B cell (primary cell): Measurements from ENCODE around the gene BTNL9. TPM values are rescaled to one million over a fixed set of nuclear protein-coding genes. Genes with fewer than 3 reads are reported as not detected.

Experiments used
- ATAC-seq: fragments of 200-7000 bp; cut with Tn5 transposase; one replicate; pipeline ENCODE4 v1.10.0; 2021; ENCODE audit warnings: low read depth, mild to moderate bottlenecking, moderate number of reproducible peaks, moderate library complexity
- CTCF ChIA-PET: fragments of 350-600 bp; sonication (Branson Sonifier 250); formaldehyde crosslinking; loops from one replicate; lab custom pipeline; 2021; ENCODE audit warnings: antibody characterized with exemption, inconsistent platforms; lab: Charles Lee
- POLR2A ChIA-PET: fragments of 350-600 bp; sonication (Branson Sonifier 250); formaldehyde crosslinking; loops from one replicate; lab custom pipeline; 2021; ENCODE audit warnings: antibody characterized with exemption; lab: Charles Lee
- DNase-seq: peaks from one replicate; pipeline ENCODE4 v3.0.0; 2013
- H2AFZ ChIP-seq: 2 replicates; pipeline ENCODE4 v1.6.1; 2012; ENCODE audit warnings: mild to moderate bottlenecking, low read depth, low read length; ENCODE audit not compliant: insufficient read depth, poor library complexity, severe bottlenecking
- H3K27ac ChIP-seq, 2 donors: 1 replicate in 1 of 2; 2 replicates in 1 of 2; pipeline ENCODE4 v1.5.1; 2012 to 2013; ENCODE audit warnings: low read length in 2 of 2, mild to moderate bottlenecking in 2 of 2, moderate library complexity in 1 of 2
- H3K27me3 ChIP-seq, 4 experiments: fragments of 200-600 bp in 1 of 4; sonication (generic) in 1 of 4; replicated peaks in 1 of 4; 1 replicate in 2 of 4; 2 replicates in 2 of 4; pipeline versions ENCODE4 v1.6.1 to v1.7.0; 2013 to 2016; ENCODE audit warnings: low read length in 3 of 4, mild to moderate bottlenecking in 2 of 4, mixed read lengths in 1 of 4, moderate library complexity in 1 of 4; ENCODE audit not compliant: insufficient read depth in 4 of 4, control insufficient read depth in 3 of 4; ENCODE audit errors: control extremely low read depth in 1 of 4
- H3K36me3 ChIP-seq, 2 experiments: replicated peaks in 1 of 2; 1 replicate in 1 of 2; 2 replicates in 1 of 2; pipeline versions ENCODE4 v1.6.1 to v1.7.1; 2013; ENCODE audit warnings: low read length in 1 of 2; ENCODE audit not compliant: insufficient read depth in 2 of 2, control insufficient read depth in 1 of 2; ENCODE audit errors: control extremely low read depth in 1 of 2, extremely low read depth in 1 of 2
- H3K4me1 ChIP-seq, 2 donors: fragments of 200-600 bp in 1 of 2; sonication (generic) in 1 of 2; 1 replicate in 1 of 2; 2 replicates in 1 of 2; pipeline versions ENCODE4 v1.5.1 to v1.6.1; 2013 to 2017; ENCODE audit warnings: low read length in 2 of 2; ENCODE audit not compliant: control insufficient read depth in 2 of 2, insufficient read depth in 2 of 2
- H3K4me2 ChIP-seq: replicated peaks from 2 replicates; pipeline ENCODE3; 2012; ENCODE audit warnings: mild to moderate bottlenecking, low read depth, low read length; ENCODE audit not compliant: poor library complexity, severe bottlenecking
- H3K4me3 ChIP-seq, 5 experiments: fragments of 200-600 bp in 1 of 5; sonication (generic) in 1 of 5; 1 replicate in 3 of 5; 2 replicates in 2 of 5; pipeline versions ENCODE4 v1.5.1 to v1.7.0; 2011 to 2016; ENCODE audit warnings: low read length in 4 of 5, mild to moderate bottlenecking in 4 of 5, low read depth in 2 of 5, control low read depth in 1 of 5, moderate library complexity in 1 of 5; ENCODE audit not compliant: insufficient read depth in 1 of 5; ENCODE audit errors: control extremely low read depth in 1 of 5, extremely low read depth in 1 of 5
- H3K79me2 ChIP-seq: fragments of 200-600 bp; sonication (generic); one replicate; pipeline ENCODE4 v1.6.0; 2016; ENCODE audit warnings: low read length; ENCODE audit not compliant: control insufficient read depth, insufficient read depth
- H3K9ac ChIP-seq: fragments of 200-600 bp; sonication (generic); 2 replicates; pipeline ENCODE4 v1.6.1; 2017; ENCODE audit warnings: mild to moderate bottlenecking, low read length, moderate library complexity
- H3K9me3 ChIP-seq, 3 donors: one replicate each; pipeline versions ENCODE4 v1.6.1 to v1.7.1; 2013; ENCODE audit warnings: low read length in 2 of 3; ENCODE audit not compliant: control insufficient read depth in 2 of 3, insufficient read depth in 1 of 3; ENCODE audit errors: control extremely low read depth in 1 of 3
- H4K20me1 ChIP-seq: 2 replicates; pipeline ENCODE4 v1.6.0; 2012; ENCODE audit warnings: mild to moderate bottlenecking, low read length; ENCODE audit not compliant: insufficient read depth, control insufficient read depth, poor library complexity, severe bottlenecking
- H3K27ac Mint-ChIP-seq: one replicate; pipeline ENCODE4 v1.8.0; 2021; ENCODE audit warnings: mixed read lengths
- H3K27me3 Mint-ChIP-seq: one replicate; pipeline ENCODE4 v1.8.0; 2021; ENCODE audit warnings: mixed read lengths
- H3K4me1 Mint-ChIP-seq: one replicate; pipeline ENCODE4 v1.8.0; 2021; ENCODE audit warnings: mixed read lengths
- H3K4me3 Mint-ChIP-seq: one replicate; pipeline ENCODE4 v1.8.0; 2021; ENCODE audit warnings: mixed read lengths
- H3K9me3 Mint-ChIP-seq: one replicate; pipeline ENCODE4 v1.8.0; 2022; ENCODE audit warnings: mixed read lengths; ENCODE audit not compliant: insufficient read depth
- EZH2 ChIP-seq: IDR thresholded peaks from 2 replicates; pipeline ENCODE4 v1.6.1; 2012; ENCODE audit warnings: borderline replicate concordance, low read depth, mild to moderate bottlenecking, moderate library complexity, low read length; ENCODE audit not compliant: insufficient read depth, poor library complexity, severe bottlenecking
- WGBS: methylation state at CpG from one replicate; pipeline ENCODE4 v1.1.5; 2013; ENCODE audit warnings: missing lambda C conversion rate; ENCODE audit not compliant: insufficient coverage; 5-methylcytosine and 5-hydroxymethylcytosine counted together
- intact Hi-C: fragments of 100-400 bp; cut with micrococcal nuclease; formaldehyde crosslinking; loops from one replicate; pipeline ENCODE4 v1.10.0; 2022
- polyA plus RNA-seq: library from polyadenylated mRNA; depleted of rRNA; stranded (reverse); fragments of >200 nt; gene quantifications from 2 replicates; pipeline ENCODE4 v1.2.3, GENCODE V29; 2012
- total RNA-seq, 2 donors: library from RNA; stranded (reverse); fragments of 120-200 nt in 1 of 2; gene quantifications; 1 replicate in 1 of 2; 2 replicates in 1 of 2; pipeline versions ENCODE4 v1.2.3 to v1.2.4, GENCODE V29; 2013 to 2022
- TF ChIP-seq, protein P1 (sequence below): fragments of 200-600 bp; IDR thresholded peaks from one replicate; pipeline ENCODE4 v1.8.0; 2022; ENCODE audit warnings: antibody characterized with exemption, mild to moderate bottlenecking

The BTNL9 gene
- total and polyA plus RNA-seq, 2 donors (not counting 1 experiment from before 2014, with no cell fraction given) = 40.7 to 173 TPM

DNA sequence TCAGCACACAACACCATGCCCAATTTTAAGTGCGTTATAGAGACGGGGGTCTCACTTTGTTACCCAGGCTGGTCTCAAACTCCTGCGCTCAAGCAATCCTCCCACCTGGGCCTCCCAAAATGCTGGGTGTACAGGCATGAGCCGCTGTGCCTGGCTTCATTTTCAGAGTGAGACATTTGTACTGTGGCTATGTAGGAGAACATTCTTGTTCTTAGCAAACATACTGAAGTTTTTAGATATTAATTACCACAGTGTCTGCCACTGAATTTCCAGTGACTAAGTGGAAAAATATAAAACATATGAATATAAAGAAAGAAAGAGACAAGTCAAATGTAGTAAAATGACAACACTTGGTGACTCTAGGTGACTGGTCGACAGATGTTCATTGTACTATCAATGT, 20.9 kb downstream of the BTNL9 start:
- H3K4me2 ChIP-seq = no peak overlapping the region
- no peak overlapping the region for H3K27ac ChIP-seq
- no peak for TF ChIP-seq EZH2
- TF ChIP-seq, protein P1, sequence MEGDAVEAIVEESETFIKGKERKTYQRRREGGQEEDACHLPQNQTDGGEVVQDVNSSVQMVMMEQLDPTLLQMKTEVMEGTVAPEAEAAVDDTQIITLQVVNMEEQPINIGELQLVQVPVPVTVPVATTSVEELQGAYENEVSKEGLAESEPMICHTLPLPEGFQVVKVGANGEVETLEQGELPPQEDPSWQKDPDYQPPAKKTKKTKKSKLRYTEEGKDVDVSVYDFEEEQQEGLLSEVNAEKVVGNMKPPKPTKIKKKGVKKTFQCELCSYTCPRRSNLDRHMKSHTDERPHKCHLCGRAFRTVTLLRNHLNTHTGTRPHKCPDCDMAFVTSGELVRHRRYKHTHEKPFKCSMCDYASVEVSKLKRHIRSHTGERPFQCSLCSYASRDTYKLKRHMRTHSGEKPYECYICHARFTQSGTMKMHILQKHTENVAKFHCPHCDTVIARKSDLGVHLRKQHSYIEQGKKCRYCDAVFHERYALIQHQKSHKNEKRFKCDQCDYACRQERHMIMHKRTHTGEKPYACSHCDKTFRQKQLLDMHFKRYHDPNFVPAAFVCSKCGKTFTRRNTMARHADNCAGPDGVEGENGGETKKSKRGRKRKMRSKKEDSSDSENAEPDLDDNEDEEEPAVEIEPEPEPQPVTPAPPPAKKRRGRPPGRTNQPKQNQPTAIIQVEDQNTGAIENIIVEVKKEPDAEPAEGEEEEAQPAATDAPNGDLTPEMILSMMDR = no peak
- H3K27me3 ChIP-seq = peaks cover 0 to 53% (median 30%) of the 10 kb centered on the region in 4 experiments
- peaks cover 0 to 8% (median 0%) of the 10 kb centered on the region in 3 donors for H3K9me3 ChIP-seq
- no peak overlapping the region for H3K4me3 ChIP-seq
- DNase-seq (no peak), ATAC-seq (no peak)
- 78% methylated on average over 3 of the region's 5 CpGs for WGBS
- Mint-ChIP-seq H3K27me3 (peaks cover 48% of the 10 kb centered on the region), H3K27ac (no peak overlapping the region), H3K4me1 (peaks cover 8% of the 10 kb centered on the region), H3K9me3 (no peaks in the 10 kb centered on the region), H3K4me3 (no peak overlapping the region)
- H3K79me2 ChIP-seq = no peaks in the 10 kb centered on the region
- H4K20me1 ChIP-seq = no peaks in the 10 kb centered on the region
- ChIA-PET CTCF (no interaction called here), POLR2A (no interaction called here)
- H3K4me1 ChIP-seq = peaks cover 0 to 3% of the 10 kb centered on the region in 2 donors
- no peak overlapping the region for H3K9ac ChIP-seq
- no peak overlapping the region for H2AFZ ChIP-seq
- intact Hi-C loops = no loop called here
- H3K36me3 ChIP-seq = no peaks in the 10 kb centered on the region

DNA sequence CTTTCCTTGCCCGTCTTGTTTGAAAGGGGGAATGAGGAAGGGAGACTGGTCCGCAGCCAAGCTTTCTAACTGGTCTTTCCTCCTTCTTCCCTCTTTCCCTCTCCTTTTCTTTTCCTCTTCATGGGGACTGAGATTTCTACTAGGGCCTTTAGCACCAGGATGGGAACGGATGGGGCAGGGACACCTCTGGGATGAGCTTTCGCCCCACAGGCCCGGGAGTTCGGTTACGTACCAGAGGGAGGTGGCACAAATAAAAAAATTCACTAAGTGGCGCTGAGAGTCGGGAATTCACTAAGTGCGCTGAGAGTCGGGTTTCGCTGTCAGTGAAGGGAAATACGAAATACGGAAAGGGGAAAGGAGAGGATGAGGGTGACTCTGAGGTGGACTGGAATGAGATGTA, 21.6 kb downstream of the BTNL9 start:
- H3K4me3 Mint-ChIP-seq = no peak overlapping the region
- 69% methylated on average over 12 of the region's 14 CpGs for WGBS
- H2AFZ ChIP-seq = no peak overlapping the region
- no peaks in the 10 kb centered on the region for H3K79me2 ChIP-seq
- peaks cover 6% of the 10 kb centered on the region for H3K4me1 Mint-ChIP-seq
- ChIA-PET POLR2A (no interaction called here), CTCF (no interaction called here)
- peaks cover 0 to 53% (median 30%) of the 10 kb centered on the region in 4 experiments for H3K27me3 ChIP-seq
- H3K9ac ChIP-seq = no peak overlapping the region
- H3K4me3 ChIP-seq = no peak overlapping the region
- ATAC-seq (no peak), DNase-seq (no peak)
- no peak for TF ChIP-seq EZH2
- TF ChIP-seq, protein P1 = no peak
- H3K27me3 Mint-ChIP-seq = peaks cover 46% of the 10 kb centered on the region
- H3K27ac ChIP-seq = no peak overlapping the region
- no peak overlapping the region for H3K27ac Mint-ChIP-seq
- H4K20me1 ChIP-seq = no peaks in the 10 kb centered on the region
- H3K9me3 ChIP-seq = peaks cover 0 to 15% (median 0%) of the 10 kb centered on the region in 3 donors
- H3K9me3 Mint-ChIP-seq = no peaks in the 10 kb centered on the region
- peaks cover 0 to 3% of the 10 kb centered on the region in 2 donors for H3K4me1 ChIP-seq
- no peak overlapping the region for H3K4me2 ChIP-seq
- H3K36me3 ChIP-seq = no peaks in the 10 kb centered on the region
- intact Hi-C loops = no loop called here
